ENCODE measurements around the gene CCDC141. TPM values are rescaled to one million over a fixed set of nuclear protein-coding genes. Genes with fewer than 3 reads are reported as not detected.

The CCDC141 gene
- total RNA-seq, 1 experiment from 2014 or later, result 0.30 TPM

GRCh38 chr2:178947006-178947405, 102.9 kb downstream of the CCDC141 start:
- Histone ChIP-seq H3K4me3 (replicated peaks in 1 of 2; ENCODE audit: low read depth in 1 of 2, low read length in 2 of 2) (no peak overlapping the region), H3K27ac (ENCODE audit: low read depth, low read length) (no peak overlapping the region), H3K4me1 (ENCODE audit: control insufficient read depth in 1 of 2, insufficient read depth in 2 of 2, low read length in 2 of 2) (no peaks in the 10 kb centered on the region), H3K4me2 (ENCODE audit: low read length) (no peak overlapping the region), H3K27me3 (ENCODE audit: insufficient read depth, low read length) (no peaks in the 10 kb centered on the region), H3K9me3 (ENCODE audit: control insufficient read depth in 1 of 2, insufficient read depth in 1 of 2, low read depth in 1 of 2, low read length in 2 of 2) (no peaks in the 10 kb centered on the region), H3K9me2 (ENCODE audit: insufficient read depth) (no peaks in the 10 kb centered on the region), H3K9ac (ENCODE audit: low read length) (no peak overlapping the region), H4K20me1 (ENCODE audit: insufficient read depth) (no peaks in the 10 kb centered on the region), H3K79me2 (ENCODE audit: insufficient read depth, low read length) (no peaks in the 10 kb centered on the region), H2AFZ (ENCODE audit: low read depth, low read length, poor library complexity, severe bottlenecking) (no peak overlapping the region), H3K36me3 (ENCODE audit: control insufficient read depth in 1 of 2, insufficient read depth in 2 of 2, low read length in 2 of 2) (no peaks in the 10 kb centered on the region)
- ATAC-seq (no peak), DNase-seq (ENCODE audit: low read depth, low spot score) (no peak)
- CTCF ChIA-PET, result no interaction called here
- POLR2A ChIA-PET, result no interaction called here
- BruUV-seq (replicated peaks), result no TSS peak
- intact Hi-C loops (cut with micrococcal nuclease), result no loop called here
- no peak for TF ChIP-seq EGR1 (IDR thresholded peaks at IDR 0.05; ENCODE audit: low read depth)
- TF ChIP-seq REST (IDR thresholded peaks at IDR 0.05; ENCODE audit: low read depth), result no peak
- TF ChIP-seq SRF (IDR thresholded peaks at IDR 0.05; ENCODE audit: low read depth), result no peak
- no peak for TF ChIP-seq YY1 (IDR thresholded peaks at IDR 0.05; ENCODE audit: extremely low read depth, insufficient replicate concordance, low read depth, low read length)
- TF ChIP-seq POLR2A (IDR thresholded peaks at IDR 0.05; ENCODE audit: borderline replicate concordance, extremely low read depth, insufficient read depth, insufficient read length), result no peak
- no peak for TF ChIP-seq ZNF274 (IDR thresholded peaks at IDR 0.05; ENCODE audit: low read depth, low read length)
- TF ChIP-seq EZH2 (IDR thresholded peaks at IDR 0.05), result no peak
- TF ChIP-seq EZH2phosphoT487 (IDR thresholded peaks at IDR 0.05; ENCODE audit: borderline replicate concordance), result no peak
- no peak for TF ChIP-seq ELF1 (IDR thresholded peaks at IDR 0.05; ENCODE audit: borderline replicate concordance, low read depth)
- TF ChIP-seq ZFX (IDR thresholded peaks at IDR 0.05), result no peak
- TF ChIP-seq CEBPB (IDR thresholded peaks at IDR 0.05; ENCODE audit: low read depth), result no peak
- RAD21 ChIA-PET (ENCODE audit: low non-redundant PET in 1 of 2, low total read pairs in 2 of 2, uncharacterized antibody in 2 of 2, unreplicated experiment in 2 of 2), result no interaction called here

Measured in HCT116 (cell line).